Naive thymus-derived CD8-positive, alpha-beta T cell (primary cell): ENCODE data around the gene ARL9. TPM values are rescaled to one million over a fixed set of nuclear protein-coding genes. Genes with fewer than 3 reads are reported as not detected.

ENCODE experiments used
- ATAC-seq, 2 donors: fragments of 150-1000 bp; cut with Tn5 transposase in 1 of 2; sonication (Bioruptor Pico), chemical (Tn5 transposase) in 1 of 2; 1 replicate in 1 of 2; 2 replicates in 1 of 2; pipeline ENCODE4 v1.10.0; 2021; ENCODE audit warnings: mild to moderate bottlenecking in 2 of 2, moderate library complexity in 2 of 2
- POLR2A ChIA-PET: fragments of 350-600 bp; sonication (Branson Sonifier 250); formaldehyde crosslinking; loops from one replicate; lab custom pipeline; 2021; ENCODE audit warnings: antibody characterized with exemption; lab: Charles Lee
- DNase-seq, 10 donors: peaks; one replicate each; pipeline versions ENCODE4 v3.0.0 to v3.0.0-alpha.2; 2020 to 2022
- H3K27ac Mint-ChIP-seq, 10 donors: one replicate each; pipeline ENCODE4 v1.8.0; 2020 to 2022; ENCODE audit warnings: mild to moderate bottlenecking in 10 of 10, mixed read lengths in 10 of 10, moderate library complexity in 4 of 10, inconsistent platforms in 1 of 10
- H3K27me3 Mint-ChIP-seq, 5 donors: one replicate each; pipeline ENCODE4 v1.8.0; 2021 to 2022; ENCODE audit warnings: mixed read lengths in 5 of 5
- H3K36me3 Mint-ChIP-seq, 3 donors: one replicate each; pipeline ENCODE4 v1.8.0; 2020 to 2022; ENCODE audit warnings: mixed read lengths in 3 of 3, mild to moderate bottlenecking in 2 of 3, inconsistent platforms in 1 of 3
- H3K4me1 Mint-ChIP-seq, 4 donors: one replicate each; pipeline ENCODE4 v1.8.0; 2021 to 2022; ENCODE audit warnings: mixed read lengths in 4 of 4
- H3K4me3 Mint-ChIP-seq, 10 donors: one replicate each; pipeline ENCODE4 v1.8.0; 2020 to 2022; ENCODE audit warnings: mild to moderate bottlenecking in 10 of 10, mixed read lengths in 10 of 10, moderate library complexity in 6 of 10, inconsistent platforms in 1 of 10
- H3K9me3 Mint-ChIP-seq, 9 donors: one replicate each; pipeline ENCODE4 v1.8.0; 2020 to 2022; ENCODE audit warnings: mixed read lengths in 9 of 9, mild to moderate bottlenecking in 3 of 9, inconsistent platforms in 1 of 9, moderate library complexity in 1 of 9
- polyA plus RNA-seq, 3 donors: library from polyadenylated mRNA; unstranded; fragments of 300-500 nt; fragmentation: Illumina TruSeq; gene quantifications; one replicate each; pipeline ENCODE4 v1.2.3, GENCODE V29; 2021
- total RNA-seq, 8 experiments: library from RNA in 2 of 8; stranded (reverse) in 2 of 8; gene quantifications; one replicate each; pipeline ENCODE4 v1.2.3 and lab custom pipeline; 2021 to 2026

The ARL9 gene
- total and polyA plus RNA-seq, 5 experiments from 2014 or later, result 0.55 to 0.86 TPM; not detected in 3

- peak overlapping the region in 8 of 10 donors; percentile 5 to 74 (median 38) for H3K27ac Mint-ChIP-seq
- no peak for ATAC-seq
- peaks cover 5 to 48% (median 18%) of the 10 kb centered on the region in 3 donors for H3K36me3 Mint-ChIP-seq
- peak overlapping the region; percentile 29 to 100 (median 80) for H3K4me3 Mint-ChIP-seq
- DNase-seq, result peak in 1 of 10 donors; percentile 11
- peaks cover 17 to 58% (median 54%) of the 10 kb centered on the region in 4 donors for H3K4me1 Mint-ChIP-seq
- H3K27me3 Mint-ChIP-seq, result no peaks in the 10 kb centered on the region
- no peaks in the 10 kb centered on the region for H3K9me3 Mint-ChIP-seq
- POLR2A ChIA-PET, result interaction anchor here (0.5 to 5.4 kb wide), 4 partner anchors 12 to 597 kb away, joined by 3 to 85 read pairs (median 4); partner anchors contain the start of genes PAICS and PPAT
Measured at GRCh38 chr4:56469489-56470210, 35.9 kb upstream of the ARL9 start.

GRCh38 chr4:56475917-56476316, 29.7 kb upstream of the ARL9 start:
- Mint-ChIP-seq H3K27ac (no peak overlapping the region), H3K4me1 (peaks cover 0 to 7% (median 5%) of the 10 kb centered on the region in 4 donors), H3K27me3 (no peaks in the 10 kb centered on the region), H3K4me3 (no peak overlapping the region), H3K36me3 (peaks cover 0 to 96% (median 34%) of the 10 kb centered on the region in 3 donors), H3K9me3 (no peaks in the 10 kb centered on the region)
- no peak for ATAC-seq
- POLR2A ChIA-PET, result no interaction called here
- DNase-seq, result no peak

GRCh38 chr4:56477192-56477702, 28.3 kb upstream of the ARL9 start:
- ATAC-seq, result no peak
- peaks cover 0 to 6% (median 0%) of the 10 kb centered on the region in 4 donors for H3K4me1 Mint-ChIP-seq
- no peak overlapping the region for H3K4me3 Mint-ChIP-seq
- no peaks in the 10 kb centered on the region for H3K27me3 Mint-ChIP-seq
- H3K36me3 Mint-ChIP-seq, result peaks cover 0 to 90% (median 37%) of the 10 kb centered on the region in 3 donors
- peak overlapping the region in 2 of 10 donors; percentile 33 to 67 for H3K27ac Mint-ChIP-seq
- no peaks in the 10 kb centered on the region for H3K9me3 Mint-ChIP-seq
- no peak for DNase-seq
- POLR2A ChIA-PET, result no interaction called here

- no peaks in the 10 kb centered on the region for H3K9me3 Mint-ChIP-seq
- no peak overlapping the region for H3K27ac Mint-ChIP-seq
- POLR2A ChIA-PET, result interaction anchor here (1.2 kb wide), 1 partner anchor 44 kb away, joined by 3 read pairs; no protein-coding TSS in a partner anchor
- peak overlapping the region in 1 of 10 donors; percentile 29 for H3K4me3 Mint-ChIP-seq
- DNase-seq (no peak), ATAC-seq (no peak)
- peaks cover 0 to 87% (median 30%) of the 10 kb centered on the region in 3 donors for H3K36me3 Mint-ChIP-seq
- no peaks in the 10 kb centered on the region for H3K27me3 Mint-ChIP-seq
- peaks cover 0 to 6% (median 0%) of the 10 kb centered on the region in 4 donors for H3K4me1 Mint-ChIP-seq
Measured at GRCh38 chr4:56480691-56481090, 24.9 kb upstream of the ARL9 start.

GRCh38 chr4:56496241-56496640, 9.3 kb upstream of the ARL9 start:
- no peak overlapping the region for H3K4me3 Mint-ChIP-seq

GRCh38 chr4:56511098-56511497, 5.5 kb downstream of the ARL9 start:
- no peak for DNase-seq
- no peak for ATAC-seq
- Mint-ChIP-seq H3K36me3 (no peaks in the 10 kb centered on the region), H3K27me3 (peaks cover 0 to 9% (median 8%) of the 10 kb centered on the region in 5 donors), H3K9me3 (no peaks in the 10 kb centered on the region), H3K4me1 (peaks cover 4 to 9% (median 6%) of the 10 kb centered on the region in 4 donors), H3K4me3 (no peak overlapping the region), H3K27ac (no peak overlapping the region)
- POLR2A ChIA-PET, result interaction anchor here (0.5 kb wide), 1 partner anchor 351 kb away, joined by 3 read pairs; no protein-coding TSS in a partner anchor

More at GRCh38 chr4:56496241-56496640, 9.3 kb upstream of the ARL9 start:
- no peaks in the 10 kb centered on the region for H3K9me3 Mint-ChIP-seq
- H3K27me3 Mint-ChIP-seq, result no peaks in the 10 kb centered on the region
- peaks cover 0 to 89% (median 37%) of the 10 kb centered on the region in 3 donors for H3K36me3 Mint-ChIP-seq
- POLR2A ChIA-PET, result no interaction called here
- H3K27ac Mint-ChIP-seq, result peak overlapping the region in 3 of 10 donors; percentile 19 to 69 (median 24)
- ATAC-seq (no peak), DNase-seq (no peak)
- no peaks in the 10 kb centered on the region for H3K4me1 Mint-ChIP-seq

- POLR2A ChIA-PET, result interaction anchor here (0.6 kb wide), 1 partner anchor 386 kb away, joined by 3 read pairs; no protein-coding TSS in a partner anchor
- ATAC-seq (no peak), DNase-seq (no peak)
- Mint-ChIP-seq H3K27ac (no peak overlapping the region), H3K4me3 (no peak overlapping the region), H3K9me3 (no peaks in the 10 kb centered on the region), H3K36me3 (no peaks in the 10 kb centered on the region), H3K4me1 (no peaks in the 10 kb centered on the region), H3K27me3 (peaks cover 0 to 9% (median 6%) of the 10 kb centered on the region in 5 donors)
Measured at GRCh38 chr4:56512166-56512565, 6.6 kb downstream of the ARL9 start.

- ATAC-seq (no peak), DNase-seq (no peak)
- no peak overlapping the region for H3K4me3 Mint-ChIP-seq
- H3K27ac Mint-ChIP-seq, result no peak overlapping the region
- no peaks in the 10 kb centered on the region for H3K36me3 Mint-ChIP-seq
- peaks cover 0 to 9% (median 4%) of the 10 kb centered on the region in 5 donors for H3K27me3 Mint-ChIP-seq
- POLR2A ChIA-PET, result no interaction called here
- H3K9me3 Mint-ChIP-seq, result no peaks in the 10 kb centered on the region
- no peaks in the 10 kb centered on the region for H3K4me1 Mint-ChIP-seq
Measured at GRCh38 chr4:56513517-56513916, 7.9 kb downstream of the ARL9 start.

GRCh38 chr4:56530269-56531148, 24.9 kb downstream of the ARL9 start:
- Mint-ChIP-seq H3K4me3 (peak overlapping the region in 2 of 10 donors; percentile 84 to 85), H3K4me1 (peaks cover 0 to 4% (median 2%) of the 10 kb centered on the region in 4 donors), H3K36me3 (no peaks in the 10 kb centered on the region), H3K27ac (peak overlapping the region in 7 of 10 donors; percentile 17 to 85 (median 57)), H3K27me3 (peaks cover 0 to 3% (median 0%) of the 10 kb centered on the region in 5 donors), H3K9me3 (no peaks in the 10 kb centered on the region)
- peak; percentile 56 to 89 (median 69) for DNase-seq
- POLR2A ChIA-PET, result interaction anchor here (1.1 kb wide), 1 partner anchor 95 kb away, joined by 4 read pairs; the partner anchor contains the start of gene PPAT
- ATAC-seq, result peak; percentile 91 to 92

GRCh38 chr4:56531149-56531770, 25.7 kb downstream of the ARL9 start:
- Mint-ChIP-seq H3K36me3 (no peaks in the 10 kb centered on the region), H3K9me3 (no peaks in the 10 kb centered on the region), H3K27me3 (peaks cover 0 to 10% (median 3%) of the 10 kb centered on the region in 5 donors), H3K4me1 (peaks cover 0 to 4% (median 2%) of the 10 kb centered on the region in 4 donors), H3K4me3 (no peak overlapping the region), H3K27ac (no peak overlapping the region)
- ATAC-seq, result no peak
- POLR2A ChIA-PET, result interaction anchor here (1.1 kb wide), 1 partner anchor 96 kb away, joined by 4 read pairs; the partner anchor contains the start of gene PPAT
- peak in 4 of 10 donors; percentile 10 to 67 (median 20) for DNase-seq

GRCh38 chr4:56531823-56532222, 26.2 kb downstream of the ARL9 start:
- Mint-ChIP-seq H3K4me3 (no peak overlapping the region), H3K4me1 (peaks cover 0 to 4% (median 2%) of the 10 kb centered on the region in 4 donors), H3K27me3 (peaks cover under 1 to 13% (median 5%) of the 10 kb centered on the region in 5 donors), H3K9me3 (no peaks in the 10 kb centered on the region), H3K36me3 (no peaks in the 10 kb centered on the region), H3K27ac (no peak overlapping the region)
- POLR2A ChIA-PET, result interaction anchor here (1.1 kb wide), 1 partner anchor 97 kb away, joined by 4 read pairs; the partner anchor contains the start of gene PPAT
- no peak for DNase-seq
- no peak for ATAC-seq
